HEK293T (cell line): Measurements from ENCODE around the gene TGFBI.

ENCODE experiments used
- CTCF ChIA-PET: fragments of 350-600 bp; formaldehyde crosslinking; extraction: SDS; loops from one replicate; lab custom pipeline; 2021; ENCODE audit warnings: antibody characterized with exemption, inconsistent platforms; lab: Yijun Ruan, JAX
- POLR2A ChIA-PET: fragments of 350-600 bp; formaldehyde crosslinking; extraction: SDS; loops from one replicate; lab custom pipeline; 2020; ENCODE audit warnings: antibody characterized with exemption, inconsistent platforms; lab: Yijun Ruan, JAX
- DNase-seq: peaks from one replicate; pipeline ENCODE4 v3.0.0; 2012; ENCODE audit warnings: mixed read lengths; ENCODE audit errors: extremely low spot score
- ARNT ChIP-seq: fragments of 450-650 bp; IDR thresholded peaks from 2 replicates; pipeline ENCODE4 v1.6.1; 2017; ENCODE audit warnings: mild to moderate bottlenecking
- BHLHE40 ChIP-seq: fragments of 450-650 bp; IDR thresholded peaks from 2 replicates; pipeline ENCODE4 v1.6.1; 2016; ENCODE audit warnings: mild to moderate bottlenecking, moderate library complexity, borderline replicate concordance
- CTBP1 ChIP-seq: fragments of 450-650 bp; IDR thresholded peaks from 2 replicates; pipeline ENCODE4 v1.6.1; 2016; ENCODE audit warnings: borderline replicate concordance
- ELF4 ChIP-seq: fragments of 450-650 bp; IDR thresholded peaks from 2 replicates; pipeline ENCODE4 v1.6.1; 2017; ENCODE audit warnings: antibody characterized with exemption
- FOXA1 ChIP-seq: fragments of 450-650 bp; IDR thresholded peaks from 2 replicates; pipeline ENCODE4 v1.6.1; 2016; ENCODE audit warnings: mild to moderate bottlenecking
- FOXK2 ChIP-seq: fragments of 450-650 bp; IDR thresholded peaks from 2 replicates; pipeline ENCODE4 v1.6.1; 2016; ENCODE audit warnings: mild to moderate bottlenecking
- FOXM1 ChIP-seq: fragments of 450-650 bp; IDR thresholded peaks from 2 replicates; pipeline ENCODE4 v1.6.1; 2017; ENCODE audit warnings: mild to moderate bottlenecking, borderline replicate concordance
- HDGF ChIP-seq: fragments of 450-650 bp; IDR thresholded peaks from 2 replicates; pipeline ENCODE4 v1.6.1; 2017; ENCODE audit warnings: antibody characterized with exemption, borderline replicate concordance
- L3MBTL2 ChIP-seq: fragments of 450-650 bp; conservative IDR thresholded peaks from 2 replicates; pipeline ENCODE4 v1.6.1; 2016; ENCODE audit warnings: mild to moderate bottlenecking
- LEF1 ChIP-seq: fragments of 450-650 bp; IDR thresholded peaks from 2 replicates; pipeline ENCODE4 v1.6.1; 2017; ENCODE audit warnings: mild to moderate bottlenecking, borderline replicate concordance
- NFRKB ChIP-seq: fragments of 450-650 bp; IDR thresholded peaks from 2 replicates; pipeline ENCODE4 v1.6.1; 2016; ENCODE audit warnings: mild to moderate bottlenecking, moderate library complexity
- PKNOX1 ChIP-seq: fragments of 450-650 bp; IDR thresholded peaks from 2 replicates; pipeline ENCODE4 v1.6.1; 2016
- SP1 ChIP-seq: fragments of 450-650 bp; IDR thresholded peaks from 2 replicates; pipeline ENCODE4 v1.6.1; 2017
- SUZ12 ChIP-seq: fragments of 450-650 bp; IDR thresholded peaks from 2 replicates; pipeline ENCODE4 v1.6.1; 2016; ENCODE audit warnings: mild to moderate bottlenecking
- TARDBP ChIP-seq: fragments of 450-650 bp; IDR thresholded peaks from 2 replicates; pipeline ENCODE4 v1.6.1; 2016
- ZNF384 ChIP-seq: fragments of 450-650 bp; IDR thresholded peaks from 2 replicates; pipeline ENCODE4 v1.6.1; 2016

The TGFBI gene

GRCh38 chr5:136030252-136030651 lies 1.5 kb downstream of the TGFBI start:
- ChIA-PET CTCF (no interaction called here), POLR2A (no interaction called here)
- no peak for TF ChIP-seq PKNOX1
- no peak for TF ChIP-seq L3MBTL2
- TF ChIP-seq FOXK2, result no peak
- no peak for TF ChIP-seq SUZ12
- no peak for TF ChIP-seq ZNF384
- TF ChIP-seq CTBP1, result no peak
- DNase-seq, result no peak

- POLR2A ChIA-PET, result no interaction called here
- TF ChIP-seq FOXA1 (no peak), L3MBTL2 (no peak), ELF4 (no peak), TARDBP (no peak), CTBP1 (no peak), HDGF (no peak), LEF1 (no peak), SP1 (no peak), PKNOX1 (no peak), BHLHE40 (no peak), FOXK2 (no peak), ARNT (no peak), ZNF384 (no peak), NFRKB (no peak)
- CTCF ChIA-PET, result no interaction called here
- DNase-seq, result no peak
These were observed 2.3 kb downstream of the TGFBI start for GRCh38 chr5:136030956-136031611.

GRCh38 chr5:136031711-136032110 lies 2.9 kb downstream of the TGFBI start:
- no peak for DNase-seq
- POLR2A ChIA-PET, result no interaction called here
- CTCF ChIA-PET, result interaction anchor here (1.2 kb wide), 1 partner anchor 26 kb away, joined by 4 read pairs; no protein-coding TSS in a partner anchor
- TF ChIP-seq SP1 (no peak), PKNOX1 (no peak), LEF1 (no peak), ELF4 (no peak), NFRKB (no peak), FOXM1 (no peak), TARDBP (no peak), SUZ12 (no peak), BHLHE40 (no peak), CTBP1 (no peak), FOXA1 (no peak), L3MBTL2 (no peak), FOXK2 (no peak), ZNF384 (no peak)

GRCh38 chr5:136032564-136032963 lies 3.8 kb downstream of the TGFBI start:
- CTCF ChIA-PET, result interaction anchor here (1.2 kb wide), 1 partner anchor 25 kb away, joined by 4 read pairs; no protein-coding TSS in a partner anchor
- POLR2A ChIA-PET, result no interaction called here
- DNase-seq, result no peak
- TF ChIP-seq FOXA1 (no peak), L3MBTL2 (no peak), FOXM1 (no peak), ELF4 (no peak), NFRKB (no peak), TARDBP (no peak), SUZ12 (no peak), BHLHE40 (no peak), CTBP1 (no peak), FOXK2 (no peak), SP1 (no peak), PKNOX1 (no peak), ZNF384 (no peak), ARNT (no peak), LEF1 (no peak), HDGF (no peak)

- POLR2A ChIA-PET, result no interaction called here
- CTCF ChIA-PET, result interaction anchor here (0.6 kb wide), 1 partner anchor 1811 kb away, joined by 7 read pairs; no protein-coding TSS in a partner anchor
- DNase-seq, result no peak
- TF ChIP-seq ELF4 (no peak), HDGF (no peak), L3MBTL2 (no peak), SUZ12 (no peak), ZNF384 (no peak), NFRKB (no peak), PKNOX1 (no peak), CTBP1 (no peak), FOXA1 (no peak), FOXM1 (no peak), FOXK2 (no peak), SP1 (no peak), ARNT (no peak), TARDBP (no peak), LEF1 (no peak), BHLHE40 (no peak)
These were observed 4.4 kb downstream of the TGFBI start for GRCh38 chr5:136033234-136033633.
